Adrenal gland (tissue), 5 donors: ENCODE results near the gene KCNB1.

ENCODE experiments used
- CTCF ChIP-seq, 6 experiments: fragments of 450-650 bp in 4 of 6; fragments of 200-600 bp in 2 of 6; sonication (generic) in 1 of 6; IDR thresholded peaks; 1 replicate in 5 of 6; 2 replicates in 1 of 6; pipeline versions ENCODE4 v1.5.1 to v1.8.0; 2016 to 2021; ENCODE audit warnings: antibody characterized with exemption in 6 of 6, mild to moderate bottlenecking in 2 of 6, moderate library complexity in 1 of 6
- POLR2A ChIP-seq, 2 donors: fragments of 450-650 bp; IDR thresholded peaks; one replicate each; pipeline ENCODE4 v1.6.1; 2017; ENCODE audit warnings: antibody characterized with exemption in 2 of 2, mild to moderate bottlenecking in 2 of 2, moderate library complexity in 1 of 2
- donor health status: DM: no; HTN: no; CAD: no.

GRCh38 chr20:49483696-49484123, 1.2 kb upstream of the KCNB1 start:
- TF ChIP-seq CTCF (IDR thresholded peaks at IDR 0.05): no peak
- no peak for TF ChIP-seq POLR2A (IDR thresholded peaks at IDR 0.05)
